ENCODE results near the gene FYCO1. TPM values are rescaled to one million over a fixed set of nuclear protein-coding genes. Genes with fewer than 3 reads are reported as not detected.

FYCO1 gene
- total and polyA plus RNA-seq, 2 experiments from 2014 or later, result 6.2 to 13.4 TPM

DNA sequence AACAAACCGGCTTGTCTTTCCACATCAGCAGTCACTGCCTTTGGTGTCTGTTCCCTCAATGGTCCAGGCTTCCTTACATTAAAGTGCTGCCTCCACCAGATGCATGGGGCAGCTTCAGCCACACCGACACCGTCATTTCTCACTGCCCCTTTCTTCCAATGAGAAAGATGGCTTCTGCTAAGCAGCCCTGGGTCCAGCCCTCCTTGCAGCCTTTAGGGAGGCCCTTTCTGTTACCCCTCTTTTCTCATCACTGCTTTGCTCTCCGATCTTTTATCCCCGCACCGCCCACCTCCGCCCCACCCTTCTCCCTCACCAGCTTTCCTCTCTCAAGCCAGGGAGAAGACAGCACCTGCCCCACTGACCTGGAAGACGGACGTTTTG lies 80.6 kb downstream of the FYCO1 start:
- Histone ChIP-seq H3K27ac (no peak overlapping the region), H3F3A (ENCODE audit: insufficient read depth) (no peaks in the 10 kb centered on the region)

DNA sequence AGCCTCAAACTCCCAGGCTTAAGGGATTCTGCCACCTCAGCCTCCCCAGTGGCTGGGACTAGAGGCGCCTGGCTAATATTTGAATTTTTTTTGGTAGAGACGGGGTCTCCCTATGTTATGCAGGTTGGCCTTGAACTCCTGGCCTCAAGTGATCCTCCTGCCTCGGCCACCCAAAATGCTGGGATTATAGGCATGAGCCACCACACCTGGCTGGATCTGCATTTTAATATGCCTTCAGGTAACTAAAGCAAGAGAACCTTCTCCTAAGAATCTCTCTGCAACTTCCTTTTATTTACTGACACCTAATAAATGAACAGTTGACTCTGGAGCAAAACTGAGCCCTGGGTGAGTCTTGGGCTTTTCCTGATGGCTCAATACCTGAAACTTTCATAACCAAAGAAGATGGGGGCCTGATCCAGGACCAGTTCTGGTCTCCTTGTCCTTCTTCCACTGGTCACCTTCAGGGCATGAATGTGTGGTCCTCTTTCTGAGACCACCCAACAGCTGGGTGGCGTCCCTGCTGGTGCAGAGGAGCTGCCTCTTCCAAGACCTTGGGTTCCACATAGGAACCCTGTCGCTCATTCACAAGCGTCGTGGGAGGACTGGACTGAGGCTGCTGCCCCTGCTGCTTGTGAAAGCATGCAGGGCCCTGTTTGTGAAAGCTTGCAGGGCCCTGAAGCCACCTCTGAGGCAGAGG lies 81.1 kb downstream of the FYCO1 start:
- no peak overlapping the region for H3K4me3 ChIP-seq
- no peaks in the 10 kb centered on the region for H3K9me3 ChIP-seq (ENCODE audit: low read depth)
- no peak for TF ChIP-seq EZH2phosphoT487 (IDR thresholded peaks at IDR 0.05; ENCODE audit: insufficient read depth, low read depth)
- TF ChIP-seq EZH2 (IDR thresholded peaks at IDR 0.05; ENCODE audit: insufficient read depth, poor library complexity, severe bottlenecking), result no peak
- H3K27ac ChIP-seq, result no peak overlapping the region
- no peak overlapping the region for H3K9ac ChIP-seq
- H3K9me2 ChIP-seq (ENCODE audit: insufficient read depth), result no peaks in the 10 kb centered on the region
- in situ Hi-C loops (cut with MboI), result no loop called here
- peaks cover 10% of the 10 kb centered on the region for H3K4me1 ChIP-seq (ENCODE audit: insufficient read depth)
- H2AFZ ChIP-seq, result no peak overlapping the region
- H3K4me2 ChIP-seq (ENCODE audit: unreplicated experiment), result no peak overlapping the region
- 90 to 92% methylated on average over 7 of the region's 7 CpGs for WGBS, 2 experiments (ENCODE audit: low coverage in 1 of 2, low lambda C conversion rate in 2 of 2, missing lambda C conversion rate in 2 of 2)
- no peaks in the 10 kb centered on the region for H3F3A ChIP-seq (ENCODE audit: insufficient read depth)
- H3K27me3 ChIP-seq (replicated peaks; ENCODE audit: insufficient read depth), result no peaks in the 10 kb centered on the region
- H4K20me1 ChIP-seq (ENCODE audit: insufficient read depth), result no peaks in the 10 kb centered on the region
- H3K79me2 ChIP-seq (ENCODE audit: insufficient read depth), result no peaks in the 10 kb centered on the region
- no peaks in the 10 kb centered on the region for H3K36me3 ChIP-seq (ENCODE audit: low read depth)
- no peak for DNase-seq

More for the DNA sequence above, 80.6 kb downstream of the FYCO1 start:
- in situ Hi-C loops (cut with MboI), result no loop called here
- Histone ChIP-seq H3K36me3 (ENCODE audit: low read depth) (no peaks in the 10 kb centered on the region), H3K27me3 (replicated peaks; ENCODE audit: insufficient read depth) (no peaks in the 10 kb centered on the region), H3K4me1 (ENCODE audit: insufficient read depth) (peaks cover 10% of the 10 kb centered on the region), H3K4me2 (ENCODE audit: unreplicated experiment) (no peak overlapping the region), H3K9ac (no peak overlapping the region; the same call in 1 of the 2 replicates), H4K20me1 (ENCODE audit: insufficient read depth) (no peaks in the 10 kb centered on the region), H2AFZ (no peak overlapping the region), H3K9me3 (ENCODE audit: low read depth) (no peaks in the 10 kb centered on the region), H3K9me2 (ENCODE audit: insufficient read depth) (no peaks in the 10 kb centered on the region), H3K4me3 (no peak overlapping the region), H3K79me2 (ENCODE audit: insufficient read depth) (no peaks in the 10 kb centered on the region)
- TF ChIP-seq EZH2phosphoT487 (IDR thresholded peaks at IDR 0.05; ENCODE audit: insufficient read depth, low read depth) (no peak), EZH2 (IDR thresholded peaks at IDR 0.05; ENCODE audit: insufficient read depth, poor library complexity, severe bottlenecking) (no peak)
- WGBS, 2 experiments (ENCODE audit: low coverage in 1 of 2, low lambda C conversion rate in 2 of 2, missing lambda C conversion rate in 2 of 2), result 87 to 91% methylated on average over 9 of the region's 9 CpGs
- no peak for DNase-seq

DNA sequence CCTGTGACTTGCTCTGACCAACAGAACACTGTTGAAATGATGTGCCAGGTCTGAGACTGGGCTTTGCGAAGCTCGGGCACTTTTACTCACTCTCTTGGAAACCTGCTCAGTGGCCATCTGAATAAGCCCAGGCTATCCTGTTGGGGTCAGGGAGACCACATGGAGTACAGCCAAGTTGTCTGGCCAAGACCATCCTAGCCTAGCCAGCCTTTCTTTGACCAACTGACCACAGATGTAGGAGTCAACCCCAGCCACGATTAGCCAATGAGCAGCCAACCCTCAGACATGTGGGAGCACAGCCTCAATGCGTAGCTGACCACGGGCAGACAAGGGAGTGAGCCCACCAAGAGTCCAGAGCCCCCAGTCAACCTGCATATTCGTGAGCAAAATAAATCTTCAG lies 83.2 kb downstream of the FYCO1 start:
- no peaks in the 10 kb centered on the region for H3K79me2 ChIP-seq (ENCODE audit: insufficient read depth)
- H3K9ac ChIP-seq, result no peak overlapping the region
- no peak for TF ChIP-seq EZH2phosphoT487 (IDR thresholded peaks at IDR 0.05; ENCODE audit: insufficient read depth, low read depth)
- no peak for TF ChIP-seq EZH2 (IDR thresholded peaks at IDR 0.05; ENCODE audit: insufficient read depth, poor library complexity, severe bottlenecking)
- H3K4me2 ChIP-seq (ENCODE audit: unreplicated experiment), result no peak overlapping the region
- no peaks in the 10 kb centered on the region for H3K9me3 ChIP-seq (ENCODE audit: low read depth)
- H3K9me2 ChIP-seq (ENCODE audit: insufficient read depth), result no peaks in the 10 kb centered on the region
- no peak overlapping the region for H3K4me3 ChIP-seq
- H2AFZ ChIP-seq, result no peak overlapping the region
- H4K20me1 ChIP-seq (ENCODE audit: insufficient read depth), result no peaks in the 10 kb centered on the region
- in situ Hi-C loops (cut with MboI), result no loop called here
- H3K27ac ChIP-seq, result no peak overlapping the region
- H3K4me1 ChIP-seq (ENCODE audit: insufficient read depth), result peaks cover 18% of the 10 kb centered on the region
- no peaks in the 10 kb centered on the region for H3K27me3 ChIP-seq (replicated peaks; ENCODE audit: insufficient read depth)
- H3F3A ChIP-seq (ENCODE audit: insufficient read depth), result peaks cover 3% of the 10 kb centered on the region; the same call in 1 of the 2 replicates
- 71 to 78% methylated on average over 5 to 6 of the region's 6 CpGs for WGBS, 2 experiments (ENCODE audit: low coverage in 1 of 2, low lambda C conversion rate in 2 of 2, missing lambda C conversion rate in 2 of 2)
- H3K36me3 ChIP-seq (ENCODE audit: low read depth), result no peaks in the 10 kb centered on the region
- DNase-seq, result no peak

DNA sequence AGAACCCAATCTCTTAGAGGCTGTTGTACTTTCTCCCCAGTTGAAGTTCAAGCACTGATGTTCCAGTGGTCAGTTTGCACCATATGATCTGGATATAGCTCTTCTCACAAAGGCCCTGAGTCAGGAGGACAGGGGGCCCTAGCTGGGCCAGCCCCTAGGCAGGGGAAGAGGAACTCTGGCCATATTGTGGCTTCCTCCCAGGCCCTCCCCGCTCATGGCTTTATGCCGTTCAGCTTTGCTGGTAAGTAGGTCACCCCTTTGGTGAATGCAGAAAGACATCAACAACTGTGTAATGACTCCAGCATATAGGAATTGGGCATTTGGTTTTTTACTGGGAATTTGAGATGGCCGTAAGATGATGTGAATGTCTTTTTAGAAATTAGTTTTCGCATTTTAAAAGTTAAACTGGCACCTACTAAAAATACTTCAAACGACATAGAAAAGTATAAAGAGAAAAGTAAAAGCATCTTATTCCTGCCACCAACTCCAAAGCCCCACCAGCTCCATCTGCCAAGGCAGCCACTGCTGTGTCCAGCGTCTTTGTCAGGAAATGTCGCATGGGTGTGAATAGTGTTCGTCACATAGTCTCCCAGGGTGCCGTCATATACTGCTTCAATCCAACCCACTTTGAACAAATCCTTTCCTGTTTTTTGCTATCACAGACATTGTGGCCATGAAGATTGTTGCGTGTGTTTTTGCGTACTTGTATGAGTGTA lies 84.0 kb downstream of the FYCO1 start:
- Histone ChIP-seq H3K4me3 (no peak overlapping the region), H3K9me2 (ENCODE audit: insufficient read depth) (no peaks in the 10 kb centered on the region), H4K20me1 (ENCODE audit: insufficient read depth) (no peaks in the 10 kb centered on the region), H3K79me2 (ENCODE audit: insufficient read depth) (no peaks in the 10 kb centered on the region), H3K27me3 (replicated peaks; ENCODE audit: insufficient read depth) (no peaks in the 10 kb centered on the region), H2AFZ (no peak overlapping the region), H3K9ac (no peak overlapping the region), H3K4me2 (ENCODE audit: unreplicated experiment) (no peak overlapping the region), H3F3A (ENCODE audit: insufficient read depth) (peaks cover 7% of the 10 kb centered on the region; the same call in 1 of the 2 replicates), H3K4me1 (ENCODE audit: insufficient read depth) (peaks cover 25% of the 10 kb centered on the region), H3K36me3 (ENCODE audit: low read depth) (no peaks in the 10 kb centered on the region), H3K9me3 (ENCODE audit: low read depth) (no peaks in the 10 kb centered on the region), H3K27ac (no peak overlapping the region)
- in situ Hi-C loops (cut with MboI), result no loop called here
- no peak for DNase-seq
- 90 to 94% methylated on average over 11 of the region's 11 CpGs for WGBS, 2 experiments (ENCODE audit: low coverage in 1 of 2, low lambda C conversion rate in 2 of 2, missing lambda C conversion rate in 2 of 2)
- no peak for TF ChIP-seq EZH2 (IDR thresholded peaks at IDR 0.05; ENCODE audit: insufficient read depth, poor library complexity, severe bottlenecking)
- TF ChIP-seq EZH2phosphoT487 (IDR thresholded peaks at IDR 0.05; ENCODE audit: insufficient read depth, low read depth), result no peak
